ENCODE data around the gene STEAP3.

- TF ChIP-seq CTCF (IDR thresholded peaks at IDR 0.05; ENCODE audit: extremely low read depth in 1 of 2, insufficient read depth in 1 of 2, low read depth in 1 of 2, low read length in 2 of 2) (no peak), EZH2 (IDR thresholded peaks at IDR 0.05; ENCODE audit: borderline replicate concordance, low read depth, low read length, severe bottlenecking) (no peak), POLR2A (IDR thresholded peaks at IDR 0.05; ENCODE audit: low read depth, low read length) (no peak), MYC (IDR thresholded peaks at IDR 0.05; ENCODE audit: low read depth, low read length) (no peak), MAX (IDR thresholded peaks at IDR 0.05; ENCODE audit: insufficient read depth, insufficient read length) (no peak)
Observed at GRCh38 chr2:119243621-119244020, 20.0 kb downstream of the STEAP3 start.
